Psoas muscle (tissue), 8 donors: ENCODE measurements around the gene XXYLT1. TPM values are rescaled to one million over a fixed set of nuclear protein-coding genes. Genes with fewer than 3 reads are reported as not detected.

Experiments used
- ATAC-seq, 4 donors: fragments of 200-7000 bp; cut with Tn5 transposase; one replicate each; pipeline ENCODE4 v1.9.1; 2020; ENCODE audit warnings: moderate library complexity in 3 of 4, mild to moderate bottlenecking in 2 of 4
- DNase-seq, 2 donors: peaks; one replicate each; pipeline ENCODE4 v3.0.0-alpha.2; 2020
- H3K27ac ChIP-seq: fragments of 200-600 bp; one replicate; pipeline ENCODE4 v1.8.0; 2022
- H3K27me3 ChIP-seq, 3 donors: fragments of 200-600 bp in 1 of 3; one replicate each; pipeline versions ENCODE4 v1.6.1 to v1.8.0; 2013 to 2022; ENCODE audit warnings: low read length in 2 of 3, mild to moderate bottlenecking in 2 of 3, moderate library complexity in 1 of 3; ENCODE audit not compliant: insufficient read depth in 3 of 3
- H3K36me3 ChIP-seq, 2 donors: fragments of 200-600 bp in 1 of 2; one replicate each; pipeline versions ENCODE4 v1.6.1 to v1.8.0; 2013 to 2022; ENCODE audit warnings: low read depth in 1 of 2, mild to moderate bottlenecking in 1 of 2, moderate library complexity in 1 of 2; ENCODE audit not compliant: insufficient read depth in 1 of 2
- H3K4me1 ChIP-seq: fragments of 200-600 bp; one replicate; pipeline ENCODE4 v1.8.0; 2022
- H3K4me3 ChIP-seq: fragments of 200-600 bp; one replicate; pipeline ENCODE4 v1.8.0; 2022; ENCODE audit warnings: mild to moderate bottlenecking
- H3K9me3 ChIP-seq: fragments of 200-600 bp; one replicate; pipeline ENCODE4 v1.8.0; 2022
- WGBS, 3 donors: extraction: QIAGEN DNeasy Blood & Tissue Kit; methylation state at CpG; one replicate each; pipeline versions ENCODE4 v1.1.6 to v1.1.7; 2013; 5-methylcytosine and 5-hydroxymethylcytosine counted together
- intact Hi-C, 2 donors: fragments of 100-400 bp; cut with DNase I; formaldehyde crosslinking; loops; one replicate each; pipeline versions ENCODE4 v1.11.0 to v1.14.2; 2022
- polyA plus RNA-seq, 3 donors: library from polyadenylated mRNA; stranded (reverse); fragments of 200-250 nt; gene quantifications; one replicate each; pipeline ENCODE4 v1.2.3, GENCODE V29; 2013
- total RNA-seq, 4 donors: library from RNA; stranded (reverse); fragmentation: NEBNext Ultra II Directional in 2 of 4; extraction: Animal tissue kit (Norgen Biotek cat#: 25700) in 2 of 4; gene quantifications; one replicate each; pipeline versions ENCODE4 v1.2.1 to v1.2.4, GENCODE V29; 2021 to 2023
- TF ChIP-seq, protein P1 (sequence below): fragments of 200-600 bp; IDR thresholded peaks from one replicate; pipeline ENCODE4 v1.8.0; 2022; ENCODE audit warnings: antibody characterized with exemption
- donor health status: healthy with polysubstance abuse.
- donor health status: DM: no; HTN: no; CAD: no; lungs with moderate emphysema.
- donor health status: Bipolar disorder and iron deficiency.
- donor health status: healthy.
- donor health status: DM: yes; HTN: yes; CAD: no.
- donor health status: DM: no; HTN: no; CAD: no.
- donor health status: DM: no; HTN: no; CAD: no.
- donor health status: DM: yes; HTN: yes; CAD: no.

The XXYLT1 gene
- total and polyA plus RNA-seq, 7 donors = 0.86 to 3.5 (median 1.8) TPM

DNA sequence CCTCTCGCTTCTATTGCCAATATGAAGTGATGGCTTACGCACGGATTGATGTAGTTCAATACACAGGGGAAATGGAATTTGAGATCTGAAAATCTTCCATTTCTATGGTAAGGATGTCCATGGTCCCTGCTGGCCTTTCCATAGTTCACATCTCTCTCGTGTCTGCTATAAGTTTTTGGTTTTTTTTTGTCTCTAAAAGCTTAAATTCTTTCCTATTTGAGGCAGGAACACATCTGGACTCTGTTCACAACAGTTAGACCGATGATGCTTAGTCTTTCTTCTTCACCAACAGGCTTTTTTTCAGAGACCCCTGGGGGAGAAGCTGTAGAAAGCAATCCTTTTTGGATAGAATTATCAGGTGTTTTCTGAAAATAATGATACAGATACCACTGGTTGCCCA, 108.1 kb downstream of the XXYLT1 start:
- no peak for ATAC-seq
- Histone ChIP-seq H3K4me1 (peaks cover 7% of the 10 kb centered on the region), H3K27me3 (no peaks in the 10 kb centered on the region), H3K9me3 (no peaks in the 10 kb centered on the region), H3K27ac (no peak overlapping the region), H3K4me3 (no peak overlapping the region), H3K36me3 (no peaks in the 10 kb centered on the region)
- intact Hi-C loops = no loop called here
- DNase-seq = no peak
- TF ChIP-seq, protein P1, sequence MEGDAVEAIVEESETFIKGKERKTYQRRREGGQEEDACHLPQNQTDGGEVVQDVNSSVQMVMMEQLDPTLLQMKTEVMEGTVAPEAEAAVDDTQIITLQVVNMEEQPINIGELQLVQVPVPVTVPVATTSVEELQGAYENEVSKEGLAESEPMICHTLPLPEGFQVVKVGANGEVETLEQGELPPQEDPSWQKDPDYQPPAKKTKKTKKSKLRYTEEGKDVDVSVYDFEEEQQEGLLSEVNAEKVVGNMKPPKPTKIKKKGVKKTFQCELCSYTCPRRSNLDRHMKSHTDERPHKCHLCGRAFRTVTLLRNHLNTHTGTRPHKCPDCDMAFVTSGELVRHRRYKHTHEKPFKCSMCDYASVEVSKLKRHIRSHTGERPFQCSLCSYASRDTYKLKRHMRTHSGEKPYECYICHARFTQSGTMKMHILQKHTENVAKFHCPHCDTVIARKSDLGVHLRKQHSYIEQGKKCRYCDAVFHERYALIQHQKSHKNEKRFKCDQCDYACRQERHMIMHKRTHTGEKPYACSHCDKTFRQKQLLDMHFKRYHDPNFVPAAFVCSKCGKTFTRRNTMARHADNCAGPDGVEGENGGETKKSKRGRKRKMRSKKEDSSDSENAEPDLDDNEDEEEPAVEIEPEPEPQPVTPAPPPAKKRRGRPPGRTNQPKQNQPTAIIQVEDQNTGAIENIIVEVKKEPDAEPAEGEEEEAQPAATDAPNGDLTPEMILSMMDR = no peak
- WGBS, 3 donors = 91 to 94% (median 93%) methylated on average over 5 of the region's 5 CpGs

DNA sequence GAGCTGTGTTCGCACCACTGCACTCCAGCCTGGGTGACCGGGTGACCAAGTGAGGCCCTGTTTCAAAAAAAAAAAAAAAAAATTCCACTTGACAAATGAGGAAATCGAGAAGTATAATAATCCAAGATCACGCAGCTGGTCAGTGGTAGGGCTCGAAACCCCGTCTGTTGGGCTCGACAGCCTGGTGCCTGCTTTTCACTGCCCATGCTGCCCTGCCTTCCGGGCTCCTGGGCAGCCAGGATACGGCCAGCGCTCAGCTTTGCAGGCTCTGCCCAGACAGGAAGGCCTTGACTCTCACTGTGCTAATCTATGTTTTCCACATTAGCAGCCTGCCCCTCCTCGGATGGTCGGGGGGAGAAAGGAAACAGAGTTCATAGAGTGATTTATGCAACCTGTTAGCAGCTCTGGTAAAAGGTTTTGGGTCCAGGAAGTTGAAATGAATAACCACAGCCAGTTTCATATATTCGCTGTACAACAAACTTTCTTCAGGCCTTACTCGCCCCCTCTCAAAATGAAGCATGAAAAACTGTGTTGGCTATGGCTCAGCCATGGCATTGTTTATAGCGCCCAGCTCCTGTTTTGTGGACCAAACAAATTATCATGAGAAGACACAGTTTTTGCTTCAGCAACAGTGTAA, 108.8 kb downstream of the XXYLT1 start:
- H3K27me3 ChIP-seq = no peaks in the 10 kb centered on the region
- H3K36me3 ChIP-seq = no peaks in the 10 kb centered on the region
- peaks cover 7% of the 10 kb centered on the region for H3K4me1 ChIP-seq
- DNase-seq (no peak), ATAC-seq (peak in 2 of 4 donors; percentile 32 to 37)
- H3K4me3 ChIP-seq = no peak overlapping the region
- TF ChIP-seq, protein P1 = no peak
- WGBS, 3 donors = 54 to 66% (median 60%) methylated on average over 15 of the region's 15 CpGs
- no peaks in the 10 kb centered on the region for H3K9me3 ChIP-seq
- no peak overlapping the region for H3K27ac ChIP-seq
- intact Hi-C loops = no loop called here

DNA sequence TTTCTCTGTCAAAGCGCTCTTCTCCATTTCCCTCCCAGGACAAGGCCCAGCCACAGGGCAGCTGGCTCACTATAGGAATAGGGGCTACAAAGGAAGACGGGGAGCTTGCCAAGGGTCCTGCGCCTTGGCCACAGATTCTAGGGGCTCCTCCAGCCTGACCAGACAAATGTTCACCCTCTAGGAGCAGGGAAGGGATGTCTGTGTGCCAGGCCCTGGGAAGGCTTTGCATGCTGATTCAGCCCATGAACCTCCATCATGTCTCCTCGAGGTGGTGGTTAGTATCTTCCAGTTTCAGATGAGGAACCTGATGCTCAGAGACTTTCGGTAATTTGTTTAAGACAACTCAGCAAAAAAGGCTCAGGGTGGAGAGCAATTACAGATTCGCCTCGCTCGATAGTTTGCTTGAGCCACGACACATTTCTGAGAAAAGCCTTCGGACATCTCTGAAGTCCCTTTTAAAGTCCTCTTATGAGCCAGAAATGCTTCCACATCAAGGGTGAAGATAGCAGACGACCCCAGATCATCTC, 110.0 kb downstream of the XXYLT1 start:
- H3K27ac ChIP-seq = peak overlapping the region; percentile 3
- peaks cover 7% of the 10 kb centered on the region for H3K4me1 ChIP-seq
- no peak for ATAC-seq
- intact Hi-C loops = no loop called here
- H3K36me3 ChIP-seq = no peaks in the 10 kb centered on the region
- DNase-seq = no peak
- H3K4me3 ChIP-seq = no peak overlapping the region
- H3K9me3 ChIP-seq = no peaks in the 10 kb centered on the region
- TF ChIP-seq, protein P1 = no peak
- no peaks in the 10 kb centered on the region for H3K27me3 ChIP-seq
- 95 to 98% (median 96%) methylated on average over 11 of the region's 11 CpGs for WGBS, 3 donors

DNA sequence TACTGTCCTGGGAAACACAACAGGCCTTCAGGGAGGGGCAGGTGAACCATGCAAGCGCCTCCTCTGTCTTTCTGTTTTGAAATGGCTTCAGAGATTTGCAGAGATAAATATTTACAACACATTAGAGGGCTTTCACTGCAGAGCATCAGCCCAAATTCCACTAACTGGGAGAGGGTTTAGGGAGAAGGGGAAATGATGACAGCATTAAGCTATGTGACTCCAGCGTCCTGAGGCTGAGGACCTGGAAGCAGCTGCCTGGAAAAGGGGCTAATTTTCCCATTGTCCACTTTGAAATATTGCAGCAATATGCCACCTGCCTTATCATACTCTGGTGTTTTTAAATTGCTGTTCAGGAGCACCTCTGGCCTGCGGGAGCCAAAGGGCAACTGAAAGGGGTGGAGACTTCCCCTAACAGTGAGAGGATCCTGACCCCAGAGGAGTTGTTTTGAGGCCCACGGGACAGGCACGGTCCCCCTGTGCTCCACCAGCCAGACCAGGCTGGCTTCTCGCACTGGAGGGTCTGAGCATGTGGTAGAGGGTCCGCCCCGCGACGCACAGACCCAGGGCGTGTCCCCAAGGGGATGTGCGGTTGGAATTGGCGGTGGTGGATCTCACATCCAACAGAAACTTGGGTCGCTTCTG, 110.6 kb downstream of the XXYLT1 start:
- Histone ChIP-seq H3K9me3 (no peaks in the 10 kb centered on the region), H3K27me3 (no peaks in the 10 kb centered on the region), H3K36me3 (no peaks in the 10 kb centered on the region), H3K4me3 (no peak overlapping the region), H3K27ac (peak overlapping the region; percentile 3), H3K4me1 (peaks cover 11% of the 10 kb centered on the region)
- peak in 2 of 4 donors; percentile 27 to 29 for ATAC-seq
- no peak for DNase-seq
- WGBS, 3 donors = 74 to 85% (median 80%) methylated on average over 14 of the region's 14 CpGs
- intact Hi-C loops = no loop called here
- TF ChIP-seq, protein P1 = no peak
